IMR-90 (cell line): ENCODE results near the gene SVIL. TPM values are rescaled to one million over a fixed set of nuclear protein-coding genes. Genes with fewer than 3 reads are reported as not detected.

Experiments
- ATAC-seq: fragments of 200-7000 bp; cut with Tn5 transposase; 2 replicates; pipeline ENCODE4 v1.9.1; 2020; ENCODE audit warnings: low read depth, mild to moderate bottlenecking, moderate library complexity
- BruUV-seq: library from RNA; stranded (reverse); fragments of 400-500 nt; replicated peaks from 2 replicates; lab custom pipeline; 2021; lab: Mats Ljungman, UMichigan
- CTCF ChIA-PET: fragments of 300-600 bp; formaldehyde crosslinking; extraction: SDS; loops from one replicate; lab custom pipeline; 2021; ENCODE audit warnings: antibody characterized with exemption; lab: Yijun Ruan, JAX
- POLR2A ChIA-PET: fragments of 300-600 bp; sonication (Branson Sonifier 250); formaldehyde crosslinking; loops from one replicate; lab custom pipeline; 2022; ENCODE audit warnings: antibody characterized with exemption; ENCODE audit not compliant: unreplicated experiment; lab: Charles Lee
- DNase-seq: peaks from one replicate; pipeline ENCODE4 v3.0.0; 2013
- H2AFZ ChIP-seq: replicated peaks from 2 replicates; pipeline ENCODE3; 2013; ENCODE audit warnings: low read length, mild to moderate bottlenecking; ENCODE audit not compliant: poor library complexity
- H2AK5ac ChIP-seq: 2 replicates; pipeline ENCODE4 v1.6.1; 2013; ENCODE audit warnings: low read depth, low read length, inconsistent platforms
- H2AK9ac ChIP-seq: replicated peaks from 2 replicates; pipeline ENCODE3; 2013; ENCODE audit warnings: mild to moderate bottlenecking, low read depth, low read length, moderate library complexity; ENCODE audit not compliant: poor library complexity
- H2BK120ac ChIP-seq: 2 replicates; pipeline ENCODE4 v1.6.1; 2013; ENCODE audit warnings: low read depth, low read length, inconsistent platforms
- H2BK15ac ChIP-seq: 3 replicates; pipeline ENCODE4 v1.6.1; 2013; ENCODE audit warnings: low read depth, low read length, inconsistent platforms
- H2BK20ac ChIP-seq: 2 replicates; pipeline ENCODE4 v1.6.1; 2013; ENCODE audit warnings: low read depth, mild to moderate bottlenecking, inconsistent platforms, low read length, moderate library complexity
- H2BK5ac ChIP-seq: 2 replicates; pipeline ENCODE4 v1.6.1; 2013; ENCODE audit warnings: mild to moderate bottlenecking, low read depth, low read length, inconsistent platforms; ENCODE audit not compliant: poor library complexity, severe bottlenecking
- H3K14ac ChIP-seq: replicated peaks from 2 replicates; pipeline ENCODE4 v1.6.1; 2013; ENCODE audit warnings: low read depth, low read length, inconsistent platforms
- H3K18ac ChIP-seq: 2 replicates; pipeline ENCODE4 v1.6.1; 2013; ENCODE audit warnings: low read depth, low read length, control low read depth
- H3K23ac ChIP-seq: 2 replicates; pipeline ENCODE4 v1.6.1; 2013; ENCODE audit warnings: low read depth, low read length, inconsistent platforms
- H3K27ac ChIP-seq: 2 replicates; pipeline ENCODE4 v1.5.1; 2013; ENCODE audit warnings: mild to moderate bottlenecking, control low read depth, low read length; ENCODE audit not compliant: insufficient read depth
- H3K27me3 ChIP-seq: 2 replicates; pipeline ENCODE4 v1.6.1; 2013; ENCODE audit warnings: low read length; ENCODE audit not compliant: control insufficient read depth, insufficient read depth
- H3K36me3 ChIP-seq: 2 replicates; pipeline ENCODE4 v1.6.1; 2013; ENCODE audit warnings: low read length, mixed read lengths; ENCODE audit not compliant: control insufficient read depth, insufficient read depth
- H3K4ac ChIP-seq: 2 replicates; pipeline ENCODE4 v1.6.1; 2013; ENCODE audit warnings: low read depth, low read length, inconsistent platforms
- H3K4me1 ChIP-seq: 2 replicates; pipeline ENCODE4 v1.6.1; 2013; ENCODE audit warnings: low read length, mixed read lengths; ENCODE audit not compliant: control insufficient read depth, insufficient read depth
- H3K4me2 ChIP-seq: 2 replicates; pipeline ENCODE4 v1.6.1; 2013; ENCODE audit warnings: low read depth, mild to moderate bottlenecking, control low read depth, low read length, moderate library complexity
- H3K4me3 ChIP-seq: 2 replicates; pipeline ENCODE4 v1.5.1; 2013; ENCODE audit warnings: low read depth, mild to moderate bottlenecking, control low read depth, low read length, moderate library complexity; ENCODE audit not compliant: insufficient read depth
- H3K56ac ChIP-seq: 2 replicates; pipeline ENCODE4 v1.6.1; 2013; ENCODE audit warnings: low read length, inconsistent platforms; ENCODE audit not compliant: insufficient read depth; ENCODE audit errors: extremely low read depth
- H3K79me1 ChIP-seq, 2 experiments: 2 replicates each; pipeline ENCODE4 v1.6.1; 2013; ENCODE audit warnings: low read length in 2 of 2, inconsistent platforms in 1 of 2, low read depth in 1 of 2
- H3K9ac ChIP-seq: 2 replicates; pipeline ENCODE4 v1.6.1; 2013; ENCODE audit warnings: low read depth, low read length, control low read depth
- H3K9me1 ChIP-seq: 2 replicates; pipeline ENCODE4 v1.6.1; 2013; ENCODE audit warnings: low read length, inconsistent platforms; ENCODE audit not compliant: insufficient read depth
- H3K9me3 ChIP-seq: 2 replicates; pipeline ENCODE4 v1.6.1; 2013; ENCODE audit warnings: low read length; ENCODE audit not compliant: control insufficient read depth, insufficient read depth
- H4K20me1 ChIP-seq: 2 replicates; pipeline ENCODE4 v1.6.1; 2013; ENCODE audit warnings: low read length, inconsistent platforms; ENCODE audit not compliant: insufficient read depth
- H4K5ac ChIP-seq: 2 replicates; pipeline ENCODE4 v1.6.1; 2013; ENCODE audit warnings: mild to moderate bottlenecking, low read depth, low read length, control low read depth
- H4K8ac ChIP-seq, 2 experiments: 2 replicates each; pipeline ENCODE4 v1.6.1; 2013; ENCODE audit warnings: low read depth in 2 of 2, low read length in 2 of 2, control low read depth in 1 of 2, inconsistent platforms in 1 of 2
- H4K91ac ChIP-seq: 2 replicates; pipeline ENCODE4 v1.6.1; 2013; ENCODE audit warnings: low read depth, low read length, inconsistent platforms; ENCODE audit not compliant: insufficient read depth
- NFE2L2 ChIP-seq: fragments of 150-350 bp; IDR thresholded peaks from 2 replicates; pipeline ENCODE4 v1.6.1; 2016; ENCODE audit warnings: low read depth, mild to moderate bottlenecking, low read length
- POLR2A ChIP-seq: IDR thresholded peaks from 2 replicates; pipeline ENCODE4 v1.6.1; 2012; ENCODE audit warnings: mild to moderate bottlenecking, low read depth, low read length
- RAD21 ChIP-seq: IDR thresholded peaks from 2 replicates; pipeline ENCODE4 v1.6.1; 2012; ENCODE audit warnings: low read length, improper control_type of control experiment
- WGBS, 2 experiments: methylation state at CpG; one replicate each; pipeline versions ENCODE4 v1.1.5 to v1.1.7; 2013; ENCODE audit warnings: missing lambda C conversion rate in 2 of 2; ENCODE audit not compliant: insufficient read length in 1 of 2; ENCODE audit errors: extremely low coverage in 2 of 2; 5-methylcytosine and 5-hydroxymethylcytosine counted together
- dilution Hi-C: fragments of 300-500 bp; cut with HindIII; formaldehyde crosslinking; loops from one replicate; pipeline ENCODE4 v1.14.3; 2018; ENCODE audit warnings: low sequenced_read_pairs; ENCODE audit not compliant: unreplicated experiment
- in situ Hi-C: fragments of 300-500 bp; cut with MboI; formaldehyde crosslinking; loops from 3 replicates; pipeline ENCODE4 v1.14.3; 2019; ENCODE audit warnings: low sequenced_read_pairs, inconsistent platforms, mixed read lengths
- intact Hi-C: fragments of 100-400 bp; cut with micrococcal nuclease; formaldehyde crosslinking; loops from 2 replicates; pipeline ENCODE4 v1.10.0; 2022
- polyA plus RNA-seq, 3 experiments: library from polyadenylated mRNA; depleted of rRNA; stranded (reverse); fragments of >200 nt; gene quantifications; 2 replicates each; pipeline ENCODE4 v1.2.3, GENCODE V29; 2012; ENCODE audit warnings: low replicate concordance in 1 of 3
- total RNA-seq: library from RNA; depleted of rRNA; stranded (reverse); fragments of >200 nt; gene quantifications from 2 replicates; pipeline ENCODE4 v1.2.3, GENCODE V29; 2012

The SVIL gene
- total and polyA plus RNA-seq, 2 of the 4 experiments (the other 2 are of a cell fraction), result 11.5 to 11.6 TPM

GRCh38 chr10:29430101-29430500 is 204.7 kb downstream of the SVIL start:
- no peak overlapping the region for H4K91ac ChIP-seq
- intact Hi-C loops, result no loop called here
- H2BK20ac ChIP-seq, result no peak overlapping the region
- no peak overlapping the region for H3K14ac ChIP-seq
- BruUV-seq, result no TSS peak
- ATAC-seq (peak; percentile 46; the same call in 1 of the 2 replicates), DNase-seq (peak; percentile 30)
- no CpG with 5 or more reads among the region's 4 CpGs for WGBS, 2 experiments
- H3K4me1 ChIP-seq, result no peaks in the 10 kb centered on the region; the same call in 1 of the 2 replicates
- no peak overlapping the region for H3K27ac ChIP-seq
- 0 out of 2 replicates have a peak, but pooled peaks cover 3% of the 10 kb centered on the region for H3K9me1 ChIP-seq
- H3K56ac ChIP-seq, result no peak overlapping the region
- H3K18ac ChIP-seq, result no peak overlapping the region
- no peak overlapping the region for H2BK15ac ChIP-seq
- dilution Hi-C loops, result no loop called here
- no peak overlapping the region for H4K8ac ChIP-seq
- H3K4me3 ChIP-seq, result no peak overlapping the region
- no peaks in the 10 kb centered on the region for H3K9me3 ChIP-seq
- H4K20me1 ChIP-seq, result peaks cover 26% of the 10 kb centered on the region
- no peak overlapping the region for H3K4ac ChIP-seq
- no peak overlapping the region for H4K5ac ChIP-seq
- POLR2A ChIA-PET, result no interaction called here
- in situ Hi-C loops, result no loop called here
- no peak overlapping the region for H2BK5ac ChIP-seq
- no peaks in the 10 kb centered on the region for H3K27me3 ChIP-seq
- no peak overlapping the region for H2AFZ ChIP-seq
- CTCF ChIA-PET, result interaction anchor here (1.2 to 1.4 kb wide), 2 partner anchors 10 to 16 kb away, joined by 3 to 4 read pairs; no protein-coding TSS in a partner anchor
- no peak overlapping the region for H3K23ac ChIP-seq
- H3K79me1 ChIP-seq, result peaks cover 7 to 58% of the 10 kb centered on the region in 2 experiments
- TF ChIP-seq POLR2A (no peak), RAD21 (no peak), NFE2L2 (no peak)
- peaks cover 2% of the 10 kb centered on the region; the same call in 1 of the 2 replicates for H3K36me3 ChIP-seq
- H2AK5ac ChIP-seq, result no peak overlapping the region
- H2BK120ac ChIP-seq, result no peak overlapping the region
- no peak overlapping the region for H2AK9ac ChIP-seq
- no peak overlapping the region for H3K4me2 ChIP-seq
- no peak overlapping the region for H3K9ac ChIP-seq
